Measurements from ENCODE around the gene GAREM1. TPM values are rescaled to one million over a fixed set of nuclear protein-coding genes. Genes with fewer than 3 reads are reported as not detected.
A peak's percentile ranks its signal among the peaks of the same experiment; 100 is the strongest.

GAREM1 gene
- total RNA-seq, 1 donor from 2014 or later: 11.0 TPM

DNA sequence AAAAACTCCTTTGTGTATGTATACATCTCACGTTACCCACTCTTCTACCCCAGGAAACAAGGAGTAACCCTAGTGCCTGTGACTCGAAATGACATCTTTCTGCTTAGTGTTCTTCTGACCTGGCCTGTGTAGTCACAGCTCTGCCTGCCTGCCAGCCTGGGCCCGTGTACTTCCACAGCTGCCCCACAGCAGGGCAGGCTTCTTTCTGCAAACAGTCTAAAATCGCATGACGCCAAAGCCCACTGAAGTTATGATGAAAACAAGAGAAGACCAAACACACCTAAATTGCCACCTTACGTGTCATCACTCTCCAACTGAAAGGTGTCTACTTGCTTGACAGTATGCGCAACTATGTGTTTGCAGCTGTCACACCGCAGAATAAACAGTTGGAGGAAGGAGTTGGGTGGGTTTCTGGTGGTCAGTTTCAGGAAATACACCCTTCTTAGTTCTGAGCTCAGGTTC, 1.5 kb downstream of the GAREM1 start:
- TF ChIP-seq, protein P1, sequence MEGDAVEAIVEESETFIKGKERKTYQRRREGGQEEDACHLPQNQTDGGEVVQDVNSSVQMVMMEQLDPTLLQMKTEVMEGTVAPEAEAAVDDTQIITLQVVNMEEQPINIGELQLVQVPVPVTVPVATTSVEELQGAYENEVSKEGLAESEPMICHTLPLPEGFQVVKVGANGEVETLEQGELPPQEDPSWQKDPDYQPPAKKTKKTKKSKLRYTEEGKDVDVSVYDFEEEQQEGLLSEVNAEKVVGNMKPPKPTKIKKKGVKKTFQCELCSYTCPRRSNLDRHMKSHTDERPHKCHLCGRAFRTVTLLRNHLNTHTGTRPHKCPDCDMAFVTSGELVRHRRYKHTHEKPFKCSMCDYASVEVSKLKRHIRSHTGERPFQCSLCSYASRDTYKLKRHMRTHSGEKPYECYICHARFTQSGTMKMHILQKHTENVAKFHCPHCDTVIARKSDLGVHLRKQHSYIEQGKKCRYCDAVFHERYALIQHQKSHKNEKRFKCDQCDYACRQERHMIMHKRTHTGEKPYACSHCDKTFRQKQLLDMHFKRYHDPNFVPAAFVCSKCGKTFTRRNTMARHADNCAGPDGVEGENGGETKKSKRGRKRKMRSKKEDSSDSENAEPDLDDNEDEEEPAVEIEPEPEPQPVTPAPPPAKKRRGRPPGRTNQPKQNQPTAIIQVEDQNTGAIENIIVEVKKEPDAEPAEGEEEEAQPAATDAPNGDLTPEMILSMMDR (IDR thresholded peaks at IDR 0.05; ENCODE audit: unreplicated experiment): peak; percentile 39
- peak overlapping the region; percentile 15 for H3K27ac Mint-ChIP-seq
- peaks cover 16% of the 10 kb centered on the region for H3K27me3 Mint-ChIP-seq
- H3K36me3 Mint-ChIP-seq (ENCODE audit: insufficient read depth): no peaks in the 10 kb centered on the region
- DNase-seq (ENCODE audit: low spot score, unreplicated experiment): no peak
- H3K4me3 Mint-ChIP-seq (ENCODE audit: low read depth): peak overlapping the region; percentile 91
- peaks cover 33% of the 10 kb centered on the region for H3K4me1 Mint-ChIP-seq (ENCODE audit: low read depth)
- H3K9me3 Mint-ChIP-seq (ENCODE audit: low read depth): no peaks in the 10 kb centered on the region

DNA sequence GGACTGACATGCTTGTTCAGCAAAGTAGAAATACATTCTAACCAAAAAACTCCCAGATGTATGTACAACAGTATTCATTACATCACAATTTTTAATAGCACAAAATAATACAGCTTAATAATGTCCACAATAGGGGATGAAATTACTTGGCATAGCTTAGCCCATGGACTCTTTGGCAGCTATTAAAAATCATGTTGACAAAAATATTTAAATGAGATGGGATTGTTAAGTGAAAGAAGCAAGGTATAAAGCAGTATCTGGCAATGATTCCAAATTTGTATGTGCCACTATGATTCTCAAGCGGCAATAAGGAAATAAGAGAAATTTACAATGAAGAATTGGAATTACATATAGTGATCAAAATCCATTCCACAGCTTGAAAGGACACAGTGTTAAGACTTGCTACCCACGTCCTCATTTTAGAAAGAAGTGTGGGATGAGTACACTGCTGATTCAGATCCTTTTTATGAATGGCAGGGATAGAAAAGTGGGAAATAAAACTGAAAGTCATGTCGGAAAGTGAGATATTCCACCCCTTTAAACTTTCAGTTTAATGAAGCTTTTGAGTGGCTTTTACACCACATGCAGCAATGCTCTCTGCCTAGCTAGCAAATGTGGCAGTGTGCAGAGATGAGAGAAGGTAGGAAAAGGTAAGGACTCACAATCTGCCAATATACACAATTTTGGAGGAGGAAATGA, 2.4 kb downstream of the GAREM1 start:
- peak overlapping the region; percentile 35 for H3K4me3 Mint-ChIP-seq (ENCODE audit: low read depth)
- H3K9me3 Mint-ChIP-seq (ENCODE audit: low read depth): no peaks in the 10 kb centered on the region
- H3K4me1 Mint-ChIP-seq (ENCODE audit: low read depth): peaks cover 33% of the 10 kb centered on the region
- H3K36me3 Mint-ChIP-seq (ENCODE audit: insufficient read depth): no peaks in the 10 kb centered on the region
- no peak overlapping the region for H3K27ac Mint-ChIP-seq
- no peak for DNase-seq (ENCODE audit: low spot score, unreplicated experiment)
- TF ChIP-seq, protein P1 (IDR thresholded peaks at IDR 0.05; ENCODE audit: unreplicated experiment): no peak
- peaks cover 12% of the 10 kb centered on the region for H3K27me3 Mint-ChIP-seq

DNA sequence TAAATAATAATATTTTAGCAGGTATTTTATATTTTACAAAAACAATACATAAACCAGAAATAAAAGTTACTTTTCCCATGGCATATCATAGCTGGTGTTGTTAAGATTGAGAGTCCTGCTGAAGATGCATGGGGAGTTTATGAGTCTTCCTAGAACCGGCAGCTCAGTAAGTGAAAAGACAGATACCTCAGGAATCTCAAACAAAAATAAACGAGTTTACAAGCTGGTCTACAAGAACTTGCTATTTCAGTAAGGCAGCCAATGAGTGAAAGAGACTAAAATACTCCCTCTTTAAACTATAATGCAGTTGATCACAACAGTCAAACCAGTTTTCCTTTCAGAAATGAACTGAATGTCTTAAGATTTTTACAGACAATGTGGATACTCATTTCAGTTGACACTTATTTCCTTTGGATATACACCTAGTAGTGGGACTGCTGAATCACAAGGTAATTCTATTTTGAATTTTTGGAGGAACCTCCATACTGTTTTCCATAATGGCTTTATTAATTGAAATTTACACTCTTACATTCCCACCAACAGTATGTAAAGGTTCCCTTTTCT, 8.9 kb downstream of the GAREM1 start:
- H3K4me1 Mint-ChIP-seq (ENCODE audit: low read depth): peaks cover 18% of the 10 kb centered on the region
- TF ChIP-seq, protein P1 (IDR thresholded peaks at IDR 0.05; ENCODE audit: unreplicated experiment): peak; percentile 17
- H3K36me3 Mint-ChIP-seq (ENCODE audit: insufficient read depth): no peaks in the 10 kb centered on the region
- no peak for DNase-seq (ENCODE audit: low spot score, unreplicated experiment)
- no peak overlapping the region for H3K4me3 Mint-ChIP-seq (ENCODE audit: low read depth)
- H3K27me3 Mint-ChIP-seq: no peaks in the 10 kb centered on the region
- H3K27ac Mint-ChIP-seq: no peak overlapping the region
- H3K9me3 Mint-ChIP-seq (ENCODE audit: low read depth): no peaks in the 10 kb centered on the region

DNA sequence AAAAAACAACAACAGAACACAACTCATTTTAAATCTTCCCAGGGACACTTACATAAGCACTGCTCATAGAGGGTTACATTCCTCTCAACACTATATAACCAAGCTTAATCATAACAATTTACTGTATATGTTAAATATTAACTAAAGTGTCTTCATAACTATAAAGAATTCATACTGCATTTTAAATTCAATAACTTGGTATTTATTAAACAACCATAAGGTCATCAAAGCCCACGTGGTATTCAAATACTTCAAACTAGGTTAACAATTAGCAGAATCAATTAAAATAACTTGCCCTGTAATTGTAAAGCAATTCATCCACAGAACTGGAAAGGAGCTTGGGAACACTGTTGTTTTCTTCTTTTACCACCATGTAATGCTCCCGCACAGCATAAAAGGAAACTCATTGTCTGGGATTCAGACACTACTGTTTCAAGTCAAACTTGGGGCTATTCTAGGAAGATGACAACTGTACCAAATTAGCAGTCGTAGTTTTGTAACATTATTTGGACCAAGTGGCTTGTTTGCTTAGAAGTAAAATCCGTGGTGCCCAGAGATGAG, 10.4 kb downstream of the GAREM1 start:
- peaks cover 12% of the 10 kb centered on the region for H3K4me1 Mint-ChIP-seq (ENCODE audit: low read depth)
- no peaks in the 10 kb centered on the region for H3K27me3 Mint-ChIP-seq
- no peak overlapping the region for H3K4me3 Mint-ChIP-seq (ENCODE audit: low read depth)
- DNase-seq (ENCODE audit: low spot score, unreplicated experiment): no peak
- no peaks in the 10 kb centered on the region for H3K36me3 Mint-ChIP-seq (ENCODE audit: insufficient read depth)
- no peak overlapping the region for H3K27ac Mint-ChIP-seq
- H3K9me3 Mint-ChIP-seq (ENCODE audit: low read depth): no peaks in the 10 kb centered on the region
- TF ChIP-seq, protein P1 (IDR thresholded peaks at IDR 0.05; ENCODE audit: unreplicated experiment): no peak

DNA sequence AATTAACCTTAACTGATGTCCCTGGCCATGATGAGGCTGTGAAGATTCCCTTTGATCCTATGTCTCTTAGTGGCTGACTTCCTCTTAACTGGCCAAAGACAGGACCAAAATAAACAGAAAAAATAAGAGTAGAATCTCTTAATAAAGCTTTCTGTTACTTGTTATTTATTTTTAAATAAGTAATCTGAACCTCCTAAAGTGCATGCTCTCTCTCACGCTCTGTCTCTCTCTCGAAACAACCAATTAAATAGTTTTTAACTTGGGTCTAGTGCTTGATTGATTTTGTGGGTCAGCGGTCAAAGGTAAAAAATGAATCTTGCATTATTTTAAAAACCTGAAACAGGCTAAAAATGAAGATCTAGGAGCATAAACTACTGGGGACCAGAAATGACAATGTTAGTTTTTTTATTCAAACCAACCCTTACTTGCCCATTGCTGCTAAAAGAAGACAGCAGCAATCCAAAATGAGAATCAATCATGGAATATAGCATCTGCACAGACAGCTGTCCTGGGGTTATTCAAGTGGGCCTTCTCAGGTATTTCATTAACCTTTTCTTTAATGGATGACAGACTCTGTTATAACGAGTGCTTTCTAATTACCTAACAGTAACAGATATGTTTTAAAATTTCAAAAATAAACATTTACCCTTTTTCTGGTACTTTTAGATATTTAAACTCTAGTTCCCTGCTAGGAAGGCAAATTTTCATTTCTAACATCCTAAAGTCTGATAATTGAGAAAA, 11.2 kb downstream of the GAREM1 start:
- no peak for DNase-seq (ENCODE audit: low spot score, unreplicated experiment)
- H3K27ac Mint-ChIP-seq: no peak overlapping the region

More for the DNA sequence above, 11.2 kb downstream of the GAREM1 start:
- no peak overlapping the region for H3K4me3 Mint-ChIP-seq (ENCODE audit: low read depth)
- no peaks in the 10 kb centered on the region for H3K27me3 Mint-ChIP-seq
- H3K4me1 Mint-ChIP-seq (ENCODE audit: low read depth): peaks cover 12% of the 10 kb centered on the region
- H3K36me3 Mint-ChIP-seq (ENCODE audit: insufficient read depth): no peaks in the 10 kb centered on the region
- H3K9me3 Mint-ChIP-seq (ENCODE audit: low read depth): no peaks in the 10 kb centered on the region
- TF ChIP-seq, protein P1 (IDR thresholded peaks at IDR 0.05; ENCODE audit: unreplicated experiment): no peak

Data from progenitor cell of endocrine pancreas (in vitro differentiated cells).